Activated CD4-positive, alpha-beta memory T cell treated with anti-CD3 and anti-CD28 coated beads, Interleukin-2, amount 10 ng/mL, durations not matched to agents 7 days and 5 days (primary cell): ENCODE data around the gene CHRNB4. TPM values are rescaled to one million over a fixed set of nuclear protein-coding genes. Genes with fewer than 3 reads are reported as not detected.
"Not testable (repeated sequence)": the region's sequence is repeated elsewhere in the genome, so short reads cannot be mapped to it uniquely, and the experiment has no call there.

Experiments
- CTCF ChIA-PET: fragments of 350-600 bp; sonication (Branson Sonifier 250); formaldehyde crosslinking; loops from one replicate; lab custom pipeline; 2021; ENCODE audit warnings: antibody characterized with exemption, inconsistent platforms; lab: Charles Lee
- POLR2A ChIA-PET: fragments of 350-600 bp; sonication (Branson Sonifier 250); formaldehyde crosslinking; loops from one replicate; lab custom pipeline; 2021; ENCODE audit warnings: antibody characterized with exemption; lab: Charles Lee
- DNase-seq: peaks from one replicate; pipeline ENCODE4 v3.0.0-alpha.2; 2020
- H3K27ac Mint-ChIP-seq: one replicate; pipeline ENCODE4 v1.8.0; 2021; ENCODE audit warnings: mild to moderate bottlenecking, mixed read lengths
- H3K27me3 Mint-ChIP-seq: one replicate; pipeline ENCODE4 v1.8.0; 2021; ENCODE audit warnings: mixed read lengths
- H3K36me3 Mint-ChIP-seq: one replicate; pipeline ENCODE4 v1.8.0; 2021; ENCODE audit warnings: low read depth, mixed read lengths
- H3K4me1 Mint-ChIP-seq: one replicate; pipeline ENCODE4 v1.8.0; 2021; ENCODE audit warnings: mixed read lengths
- H3K4me3 Mint-ChIP-seq: one replicate; pipeline ENCODE4 v1.8.0; 2021; ENCODE audit warnings: mild to moderate bottlenecking, mixed read lengths
- H3K9me3 Mint-ChIP-seq: one replicate; pipeline ENCODE4 v1.8.0; 2021; ENCODE audit warnings: mixed read lengths
- total RNA-seq, 2 experiments: library from RNA; stranded (reverse); gene quantifications; one replicate each; pipeline ENCODE4 v1.2.3, GENCODE V29; 2021

Gene CHRNB4, protein sequence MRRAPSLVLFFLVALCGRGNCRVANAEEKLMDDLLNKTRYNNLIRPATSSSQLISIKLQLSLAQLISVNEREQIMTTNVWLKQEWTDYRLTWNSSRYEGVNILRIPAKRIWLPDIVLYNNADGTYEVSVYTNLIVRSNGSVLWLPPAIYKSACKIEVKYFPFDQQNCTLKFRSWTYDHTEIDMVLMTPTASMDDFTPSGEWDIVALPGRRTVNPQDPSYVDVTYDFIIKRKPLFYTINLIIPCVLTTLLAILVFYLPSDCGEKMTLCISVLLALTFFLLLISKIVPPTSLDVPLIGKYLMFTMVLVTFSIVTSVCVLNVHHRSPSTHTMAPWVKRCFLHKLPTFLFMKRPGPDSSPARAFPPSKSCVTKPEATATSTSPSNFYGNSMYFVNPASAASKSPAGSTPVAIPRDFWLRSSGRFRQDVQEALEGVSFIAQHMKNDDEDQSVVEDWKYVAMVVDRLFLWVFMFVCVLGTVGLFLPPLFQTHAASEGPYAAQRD
- not detected for total RNA-seq

DNA sequence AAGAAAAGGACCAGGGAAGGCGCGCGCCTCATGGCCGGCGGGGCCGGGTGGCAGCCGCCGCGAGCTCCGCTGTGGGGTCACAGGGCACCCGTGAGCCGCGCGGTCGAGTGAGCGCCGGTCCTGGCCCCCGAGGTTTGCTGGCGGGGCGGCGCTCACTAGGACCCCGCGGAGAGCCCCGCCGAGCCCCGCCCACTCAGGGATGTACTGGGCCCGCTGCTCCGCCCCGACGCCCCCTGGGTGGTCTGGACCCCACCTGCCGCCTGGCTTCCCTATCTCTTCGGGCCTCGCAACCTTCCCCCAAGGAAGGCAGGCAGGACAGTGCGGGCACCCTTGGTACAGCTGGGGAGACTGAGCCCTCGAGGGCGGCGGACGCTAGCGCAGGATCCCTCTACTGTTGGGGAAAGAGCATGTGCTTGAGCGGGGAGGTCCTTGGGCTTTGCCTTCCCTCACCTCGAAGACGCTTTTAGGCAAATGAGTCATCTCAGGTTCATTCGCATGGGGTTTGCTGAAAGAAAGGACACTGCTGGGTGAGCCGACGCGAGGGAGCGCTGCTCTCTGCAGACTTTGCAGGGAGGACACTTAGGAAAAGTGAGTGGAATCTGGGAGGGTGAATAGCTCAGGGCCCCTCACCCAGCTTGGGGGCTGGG lies at the start of gene CHRNB4:
CHRNB4 (minus strand) TSS at position 109 of the 647 bp plus-strand sequence; CDS start at position 32, 77 bp downstream.
- Mint-ChIP-seq H3K27ac (no peak within 1 kb of the TSS), H3K4me3 (peak within 1 kb of the TSS; percentile 47), H3K9me3 (no peaks in the 10 kb centered on the region), H3K27me3 (peaks cover 21% of the 10 kb centered on the region), H3K36me3 (no peaks in the 10 kb centered on the region), H3K4me1 (peaks cover 13% of the 10 kb centered on the region)
- ChIA-PET CTCF (no interaction called here), POLR2A (no interaction called here)
- no peak for DNase-seq

DNA sequence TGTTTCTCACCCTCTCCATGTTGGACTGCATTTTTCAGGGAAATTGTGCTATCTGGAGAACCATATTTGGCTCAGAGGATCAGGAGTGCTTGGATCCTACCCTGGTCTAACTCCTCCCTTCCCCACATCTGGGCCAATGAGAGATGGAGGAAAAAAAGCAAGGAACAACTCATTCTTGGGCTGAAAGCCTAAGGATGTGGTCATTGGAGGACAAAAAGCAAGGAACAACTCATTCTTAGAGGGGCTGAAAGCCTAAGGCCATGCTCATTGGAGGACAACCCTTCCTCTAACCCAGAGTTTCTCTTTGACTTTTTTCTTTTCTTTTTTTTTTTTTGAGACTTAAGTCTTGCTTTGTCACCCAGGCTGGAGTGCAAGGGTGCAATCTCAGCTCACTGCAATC lies 48.6 kb upstream of the CHRNB4 start:
- peaks cover 1% of the 10 kb centered on the region for H3K4me1 Mint-ChIP-seq
- H3K27me3 Mint-ChIP-seq: peaks cover 8% of the 10 kb centered on the region
- H3K36me3 Mint-ChIP-seq: no peaks in the 10 kb centered on the region
- CTCF ChIA-PET: no interaction called here
- H3K9me3 Mint-ChIP-seq: no peaks in the 10 kb centered on the region
- no peak overlapping the region for H3K27ac Mint-ChIP-seq
- POLR2A ChIA-PET: no interaction called here
- H3K4me3 Mint-ChIP-seq: no peak overlapping the region
- no peak for DNase-seq

DNA sequence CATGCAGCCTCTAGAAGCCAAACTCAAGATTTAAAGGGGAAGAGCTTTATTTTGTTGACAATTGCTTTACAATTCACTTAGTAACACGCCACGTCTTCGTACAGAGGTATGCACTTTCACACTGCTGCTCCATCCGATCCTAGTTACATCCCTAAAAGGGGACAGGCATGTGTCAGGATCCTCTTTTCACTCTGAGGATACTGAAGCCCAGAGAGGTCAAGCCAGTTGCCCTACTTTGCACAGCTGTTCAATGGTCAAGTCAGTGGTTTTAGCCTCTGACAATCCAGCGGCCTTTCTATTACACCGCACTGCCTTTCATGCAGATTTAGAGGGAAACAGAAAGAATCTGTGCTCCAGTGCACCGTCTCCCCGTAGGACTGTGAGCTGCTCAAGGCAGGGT lies 44.9 kb upstream of the CHRNB4 start:
- H3K4me3 Mint-ChIP-seq: no peak overlapping the region
- no peaks in the 10 kb centered on the region for H3K9me3 Mint-ChIP-seq
- no peak overlapping the region for H3K27ac Mint-ChIP-seq
- H3K36me3 Mint-ChIP-seq: no peaks in the 10 kb centered on the region
- H3K27me3 Mint-ChIP-seq: peaks cover 13% of the 10 kb centered on the region
- H3K4me1 Mint-ChIP-seq: no peaks in the 10 kb centered on the region
- POLR2A ChIA-PET: no interaction called here
- no peak for DNase-seq
- CTCF ChIA-PET: interaction anchor here (0.5 kb wide), 1 partner anchor 321 kb away, joined by 3 read pairs; no protein-coding TSS in a partner anchor

DNA sequence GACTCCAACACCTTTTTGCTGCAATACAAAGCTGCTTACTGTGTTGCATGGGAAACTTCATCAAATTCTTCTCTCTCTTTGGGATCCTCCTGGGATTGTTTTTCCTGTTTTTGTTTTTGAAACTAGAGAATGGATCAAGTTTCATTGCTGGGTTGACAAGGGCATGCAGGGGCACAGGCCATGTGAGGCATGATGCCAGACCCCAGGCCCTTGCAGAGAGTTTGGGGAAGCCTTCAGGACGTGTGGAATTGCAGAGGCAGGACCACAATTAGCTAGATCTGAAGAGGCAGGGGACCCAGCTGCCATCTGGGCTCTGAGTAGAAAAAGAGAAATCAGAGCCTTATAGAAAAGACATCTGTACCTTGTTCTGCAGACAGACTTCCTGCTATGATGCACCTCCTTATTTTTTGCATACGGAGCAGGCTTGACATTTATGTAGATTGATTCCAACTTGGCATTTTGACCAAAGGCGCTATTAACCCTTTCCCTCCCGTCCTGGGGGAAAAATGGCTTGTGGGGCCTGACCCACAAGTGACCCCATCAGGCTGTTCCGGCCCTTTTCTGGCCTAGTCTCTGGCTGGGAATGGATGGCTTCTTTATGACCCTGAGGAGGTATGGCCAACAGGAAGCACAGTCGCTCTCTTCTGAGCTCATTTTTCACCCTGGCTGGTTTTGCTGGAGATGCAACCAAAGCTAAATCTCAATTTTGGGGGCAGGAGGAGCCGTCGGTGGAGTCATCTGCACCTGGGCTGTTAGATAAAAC lies 44.3 kb upstream of the CHRNB4 start:
- ChIA-PET CTCF (interaction anchor here (0.5 to 1.3 kb wide), 3 partner anchors 24 to 322 kb away, joined by 3 to 4 read pairs (median 3); no protein-coding TSS in a partner anchor), POLR2A (no interaction called here)
- Mint-ChIP-seq H3K9me3 (no peaks in the 10 kb centered on the region), H3K4me1 (no peaks in the 10 kb centered on the region), H3K27me3 (peaks cover 13% of the 10 kb centered on the region), H3K36me3 (no peaks in the 10 kb centered on the region), H3K27ac (no peak overlapping the region), H3K4me3 (no peak overlapping the region)
- DNase-seq: no peak

DNA sequence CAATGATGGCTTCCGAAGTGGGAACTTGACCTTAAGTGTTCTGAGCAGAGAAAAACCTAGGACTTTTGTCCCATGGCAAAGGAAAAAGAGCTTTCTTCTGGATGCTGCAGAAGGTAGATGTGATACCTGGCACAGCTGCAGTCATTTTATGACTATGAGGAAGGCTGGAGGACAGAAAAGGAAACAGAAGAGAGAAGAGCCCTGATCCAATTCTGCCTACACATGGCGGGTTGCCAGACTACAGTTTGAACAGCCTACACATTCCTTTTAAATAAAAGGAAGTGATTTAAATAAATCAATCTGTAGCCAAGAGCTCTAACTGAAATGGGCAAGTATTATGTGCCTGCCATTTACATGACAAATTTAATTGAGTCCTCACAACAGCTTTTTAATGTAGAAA lies 43.6 kb upstream of the CHRNB4 start:
- DNase-seq: no peak
- Mint-ChIP-seq H3K27me3 (peaks cover 13% of the 10 kb centered on the region), H3K9me3 (no peaks in the 10 kb centered on the region), H3K4me1 (no peaks in the 10 kb centered on the region), H3K4me3 (no peak overlapping the region), H3K36me3 (no peaks in the 10 kb centered on the region), H3K27ac (no peak overlapping the region)
- ChIA-PET POLR2A (no interaction called here), CTCF (interaction anchor here (0.6 to 1.3 kb wide), 2 partner anchors 25 to 59 kb away, joined by 3 to 4 read pairs; no protein-coding TSS in a partner anchor)

DNA sequence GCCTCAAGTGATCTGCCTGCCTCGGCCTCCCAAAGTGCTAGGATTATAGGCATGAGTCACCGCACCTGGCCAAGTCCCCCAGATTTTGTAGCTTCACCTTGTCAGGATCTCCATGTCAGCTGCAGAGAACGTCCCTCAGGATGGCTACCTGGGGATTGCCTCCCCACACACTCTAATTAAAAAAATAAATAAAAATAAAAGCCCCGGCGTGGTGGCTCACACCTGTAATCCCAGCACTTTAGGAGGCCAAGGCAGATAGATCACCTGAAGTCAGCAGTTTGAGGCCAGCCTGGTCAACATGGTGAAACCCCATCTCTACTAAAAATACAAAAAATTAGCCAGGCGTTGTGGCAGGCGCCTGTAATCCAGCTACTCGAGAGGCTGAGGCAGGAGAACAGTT lies 42.6 kb upstream of the CHRNB4 start:
- H3K4me1 Mint-ChIP-seq, H3K4me3 Mint-ChIP-seq, H3K27ac Mint-ChIP-seq, CTCF ChIA-PET, H3K9me3 Mint-ChIP-seq, H3K36me3 Mint-ChIP-seq, DNase-seq: not testable (repeated sequence)
- H3K27me3 Mint-ChIP-seq: peaks cover 13% of the 10 kb centered on the region
- POLR2A ChIA-PET: interaction anchor here (0.8 kb wide), 1 partner anchor 8 kb away, joined by 3 read pairs; no protein-coding TSS in a partner anchor

DNA sequence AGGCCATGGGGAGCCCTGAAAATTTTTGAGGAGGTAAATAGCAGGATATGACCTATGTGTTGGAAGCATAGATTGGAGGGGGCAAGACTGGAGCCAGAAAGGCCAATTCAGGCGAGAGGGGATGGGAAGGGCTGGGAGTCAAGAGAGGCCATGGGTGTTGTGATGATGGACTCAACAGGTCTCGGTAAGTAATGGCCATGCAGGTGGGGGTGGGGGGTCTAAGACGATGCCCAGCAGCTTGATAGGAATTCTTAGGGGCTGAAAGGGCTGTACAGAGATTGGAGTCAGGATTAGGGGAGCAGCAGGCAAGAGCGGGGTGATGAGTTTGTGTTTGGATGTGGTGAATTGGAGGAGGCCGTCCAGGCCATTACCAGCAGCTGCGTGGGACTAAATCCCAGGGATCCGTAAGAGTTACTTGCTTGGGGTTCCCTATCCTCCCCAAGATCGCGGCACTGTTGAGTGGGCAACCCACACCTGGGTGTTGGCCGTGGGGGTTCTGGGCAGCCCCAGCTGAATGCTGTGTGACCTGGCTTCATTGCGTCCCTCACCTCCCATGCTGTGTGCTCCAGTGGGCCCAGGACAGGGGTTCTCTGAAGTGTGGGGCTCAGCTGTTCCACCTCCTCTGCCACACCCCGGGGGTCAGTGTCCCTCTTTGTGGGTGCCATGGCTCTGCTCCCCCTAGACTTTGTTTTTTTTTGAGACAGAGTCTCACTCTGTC lies 41.8 kb upstream of the CHRNB4 start:
- Mint-ChIP-seq H3K36me3 (no peaks in the 10 kb centered on the region), H3K9me3 (no peaks in the 10 kb centered on the region), H3K4me3 (no peak overlapping the region), H3K4me1 (no peaks in the 10 kb centered on the region), H3K27ac (no peak overlapping the region), H3K27me3 (peaks cover 13% of the 10 kb centered on the region)
- no peak for DNase-seq
- ChIA-PET POLR2A (interaction anchor here (0.8 kb wide), 1 partner anchor 9 kb away, joined by 3 read pairs; no protein-coding TSS in a partner anchor), CTCF (no interaction called here)

DNA sequence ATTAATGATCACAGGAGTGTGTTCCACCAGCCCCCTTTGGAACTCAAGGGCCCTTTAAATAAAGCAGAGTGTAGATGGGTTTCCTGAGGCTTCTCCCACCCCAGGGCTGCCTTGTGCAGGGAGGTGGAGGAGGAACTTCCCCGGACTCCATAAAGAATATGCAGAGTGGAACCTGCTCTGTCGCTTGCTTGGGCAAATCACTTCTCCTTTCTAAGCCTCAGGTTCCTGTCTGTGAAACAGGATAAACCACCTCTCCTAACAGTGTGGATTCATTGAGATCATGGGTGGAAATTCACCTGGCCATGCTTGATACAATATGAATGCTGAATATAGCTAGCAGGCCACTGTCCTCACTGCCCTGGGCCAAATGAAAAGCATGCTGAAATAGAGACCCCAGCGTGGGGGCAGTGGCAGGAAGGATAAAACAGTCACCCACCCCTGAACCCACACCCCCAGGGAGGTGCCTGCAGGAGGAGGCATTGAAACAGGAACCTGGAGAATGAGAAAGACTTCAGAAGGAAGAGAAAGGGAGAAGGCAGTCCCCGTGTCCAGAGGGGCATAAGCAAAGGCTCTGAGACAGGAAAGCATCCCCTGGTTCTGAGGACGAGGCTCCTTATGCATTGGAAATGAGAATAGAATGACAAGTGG lies 41.1 kb upstream of the CHRNB4 start:
- no peak overlapping the region for H3K27ac Mint-ChIP-seq
- no peaks in the 10 kb centered on the region for H3K4me1 Mint-ChIP-seq
- no peaks in the 10 kb centered on the region for H3K9me3 Mint-ChIP-seq
- H3K4me3 Mint-ChIP-seq: no peak overlapping the region
- POLR2A ChIA-PET: no interaction called here
- DNase-seq: no peak
- H3K27me3 Mint-ChIP-seq: peaks cover 13% of the 10 kb centered on the region
- CTCF ChIA-PET: no interaction called here
- H3K36me3 Mint-ChIP-seq: no peaks in the 10 kb centered on the region

DNA sequence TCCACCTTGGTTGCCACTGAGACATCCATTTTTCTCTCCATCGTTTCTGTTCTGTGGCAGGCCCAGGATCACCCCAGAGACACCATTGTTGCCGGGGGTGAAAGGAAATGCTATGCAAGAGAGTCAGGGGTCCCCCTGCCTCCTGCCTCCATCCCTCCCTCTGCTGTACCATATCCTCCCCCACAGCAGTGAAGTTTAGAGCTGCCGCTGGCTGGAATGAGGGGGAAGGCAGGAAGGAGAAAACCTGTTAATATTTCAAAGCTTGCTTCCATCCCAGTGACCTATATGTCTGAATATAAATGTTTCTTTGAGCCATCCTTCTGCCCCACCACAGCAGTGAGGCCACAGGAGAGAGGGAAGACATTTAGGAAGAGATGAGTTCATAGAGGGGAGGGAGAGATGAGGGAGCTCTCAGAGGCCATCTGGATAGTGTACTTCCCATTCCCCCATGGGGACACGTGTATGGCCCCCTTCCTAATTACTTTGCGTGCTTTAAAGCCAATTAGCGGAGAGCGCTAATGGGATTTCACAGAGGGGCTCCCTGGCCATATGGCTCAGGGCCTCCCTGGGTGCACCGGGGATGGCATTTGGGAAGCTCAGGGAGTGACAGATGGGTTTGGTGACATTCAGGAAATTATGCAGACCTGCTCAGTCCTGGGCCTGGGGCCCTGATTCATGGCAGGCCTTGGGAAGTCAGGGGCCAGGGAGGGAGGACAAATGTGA lies 40.4 kb upstream of the CHRNB4 start:
- Mint-ChIP-seq H3K27ac (no peak overlapping the region), H3K4me3 (no peak overlapping the region), H3K27me3 (peaks cover 9% of the 10 kb centered on the region), H3K36me3 (no peaks in the 10 kb centered on the region), H3K4me1 (no peaks in the 10 kb centered on the region), H3K9me3 (no peaks in the 10 kb centered on the region)
- CTCF ChIA-PET: no interaction called here
- DNase-seq: no peak
- POLR2A ChIA-PET: no interaction called here

DNA sequence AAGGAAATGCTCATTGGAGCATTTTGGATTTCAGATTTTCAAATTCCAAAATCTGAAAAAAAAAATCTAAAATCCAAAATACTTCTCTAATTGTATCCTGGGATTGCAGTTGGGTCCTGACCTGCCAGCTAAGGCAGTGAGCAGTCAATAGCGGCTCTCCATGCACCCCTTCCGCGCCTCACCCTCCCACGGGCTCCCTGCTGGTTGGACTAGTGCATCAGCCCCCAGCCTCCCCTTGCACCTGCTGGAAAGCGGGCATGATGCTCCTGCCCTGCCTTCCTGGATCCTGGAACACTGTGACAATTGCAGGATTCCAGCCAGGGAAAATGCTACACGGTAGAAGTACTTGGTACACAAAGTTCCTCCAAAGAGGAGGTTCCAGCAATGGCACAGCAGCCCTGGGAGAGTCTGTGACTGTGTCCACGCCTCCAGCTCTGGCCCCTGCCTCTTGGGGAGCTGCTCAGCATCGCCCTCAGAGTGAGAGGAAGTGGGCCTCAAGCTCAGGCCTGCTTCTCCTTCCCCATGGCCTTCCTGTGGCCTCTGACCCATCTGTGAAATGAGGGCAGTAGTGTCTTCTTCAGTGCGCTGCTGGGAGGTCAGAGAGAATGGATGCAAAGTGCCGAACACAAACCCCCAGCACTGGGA lies 39.5 kb upstream of the CHRNB4 start:
- no peak for DNase-seq
- no peak overlapping the region for H3K4me3 Mint-ChIP-seq
- ChIA-PET CTCF (no interaction called here), POLR2A (no interaction called here)
- H3K27me3 Mint-ChIP-seq: peaks cover 5% of the 10 kb centered on the region
- H3K36me3 Mint-ChIP-seq: no peaks in the 10 kb centered on the region
- no peaks in the 10 kb centered on the region for H3K4me1 Mint-ChIP-seq
- no peak overlapping the region for H3K27ac Mint-ChIP-seq
- no peaks in the 10 kb centered on the region for H3K9me3 Mint-ChIP-seq

DNA sequence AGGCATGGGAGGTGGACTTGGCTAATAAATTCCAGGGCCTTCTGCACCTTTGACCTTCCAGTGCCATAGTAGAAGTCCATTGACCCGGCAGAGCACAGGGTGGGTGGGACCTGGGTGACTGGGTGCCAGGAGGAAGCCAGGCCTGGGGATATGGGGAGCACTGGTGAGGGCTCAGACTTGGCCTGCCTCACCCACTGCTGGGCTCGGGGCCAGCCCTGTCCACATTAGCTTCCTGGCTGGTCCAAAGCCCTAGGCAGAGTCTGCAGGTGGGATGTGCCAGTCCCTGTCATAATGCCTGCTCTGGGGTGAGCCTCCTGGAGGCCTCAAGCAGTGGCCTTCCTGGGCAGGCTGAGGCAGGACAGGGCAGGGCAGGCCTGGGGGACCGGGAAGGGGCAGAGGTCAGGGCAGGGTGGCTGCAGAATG lies 38.1 kb upstream of the CHRNB4 start:
- Mint-ChIP-seq H3K36me3 (no peaks in the 10 kb centered on the region), H3K4me1 (no peaks in the 10 kb centered on the region), H3K4me3 (no peak overlapping the region), H3K27me3 (peaks cover 2% of the 10 kb centered on the region), H3K27ac (no peak overlapping the region), H3K9me3 (no peaks in the 10 kb centered on the region)
- ChIA-PET CTCF (no interaction called here), POLR2A (no interaction called here)
- DNase-seq: no peak
